Esophagus muscularis mucosa (tissue), 4 donors: ENCODE measurements around the gene GTF3C5. TPM values are rescaled to one million over a fixed set of nuclear protein-coding genes. Genes with fewer than 3 reads are reported as not detected.
"Not testable (repeated sequence)": the region's sequence is repeated elsewhere in the genome, so short reads cannot be mapped to it uniquely, and the experiment has no call there.

ENCODE experiments used
- DNase-seq: peaks from one replicate; pipeline ENCODE4 v3.0.0-alpha.2; 2017; ENCODE audit errors: extremely low spot score
- H3K27ac ChIP-seq, 4 donors: fragments of 200-600 bp; sonication (generic); replicated peaks in 1 of 4; 1 replicate in 3 of 4; 2 replicates in 1 of 4; pipeline ENCODE4 v1.5.1; 2016 to 2019; ENCODE audit warnings: mild to moderate bottlenecking in 1 of 4
- H3K27me3 ChIP-seq, 4 donors: fragments of 200-600 bp; sonication (generic); one replicate each; pipeline versions ENCODE4 v1.5.1 to v1.6.0; 2016 to 2019
- H3K36me3 ChIP-seq, 4 donors: fragments of 200-600 bp; sonication (generic); one replicate each; pipeline ENCODE4 v1.5.1; 2016 to 2019
- H3K4me1 ChIP-seq, 4 donors: fragments of 200-600 bp; sonication (generic); one replicate each; pipeline ENCODE4 v1.5.1; 2016 to 2019
- H3K4me3 ChIP-seq, 4 donors: fragments of 200-600 bp; sonication (generic); 1 replicate in 2 of 4; 2 replicates in 2 of 4; pipeline ENCODE4 v1.5.1; 2016 to 2019; ENCODE audit warnings: mild to moderate bottlenecking in 4 of 4, moderate library complexity in 1 of 4
- H3K9me3 ChIP-seq, 4 donors: fragments of 200-600 bp; sonication (generic); 1 replicate in 3 of 4; 2 replicates in 1 of 4; pipeline ENCODE4 v1.5.1; 2016 to 2019
- EP300 ChIP-seq: sonication (generic); formaldehyde crosslinking; IDR thresholded peaks from one replicate; pipeline ENCODE4 v1.6.1; 2017; ENCODE audit warnings: antibody characterized with exemption
- POLR2A ChIP-seq: fragments of 450-650 bp; IDR thresholded peaks from one replicate; pipeline ENCODE4 v1.6.1; 2017; ENCODE audit warnings: antibody characterized with exemption, moderate library complexity, mild to moderate bottlenecking, low read depth
- POLR2AphosphoS5 ChIP-seq, 2 donors: sonication (generic); formaldehyde crosslinking; IDR thresholded peaks; one replicate each; pipeline ENCODE4 v1.6.1; 2017; ENCODE audit warnings: antibody characterized with exemption in 2 of 2
- WGBS: methylation state at CpG from one replicate; pipeline ENCODE4 v1.1.5; 2018; 5-methylcytosine and 5-hydroxymethylcytosine counted together
- intact Hi-C: fragments of 100-400 bp; cut with DNase I; formaldehyde crosslinking; loops from one replicate; pipeline ENCODE4 v1.15.1; 2023
- total RNA-seq, 4 donors: library from RNA; depleted of rRNA; stranded (reverse); fragments of >200 nt; gene quantifications; one replicate each; pipeline versions ENCODE4 v1.1.0 to v1.2.1, GENCODE V29; 2016
- TF ChIP-seq, protein P1 (sequence below), 3 experiments: fragments of 200-600 bp in 2 of 3; fragments of 450-650 bp in 1 of 3; sonication (generic) in 2 of 3; IDR thresholded peaks; one replicate each; pipeline ENCODE4 v1.5.1; 2017 to 2019; ENCODE audit warnings: antibody characterized with exemption in 3 of 3, mild to moderate bottlenecking in 2 of 3, moderate library complexity in 1 of 3

Gene GTF3C5
- total RNA-seq, 4 donors from 2014 or later = 38.9 to 58.1 (median 42.4) TPM

DNA sequence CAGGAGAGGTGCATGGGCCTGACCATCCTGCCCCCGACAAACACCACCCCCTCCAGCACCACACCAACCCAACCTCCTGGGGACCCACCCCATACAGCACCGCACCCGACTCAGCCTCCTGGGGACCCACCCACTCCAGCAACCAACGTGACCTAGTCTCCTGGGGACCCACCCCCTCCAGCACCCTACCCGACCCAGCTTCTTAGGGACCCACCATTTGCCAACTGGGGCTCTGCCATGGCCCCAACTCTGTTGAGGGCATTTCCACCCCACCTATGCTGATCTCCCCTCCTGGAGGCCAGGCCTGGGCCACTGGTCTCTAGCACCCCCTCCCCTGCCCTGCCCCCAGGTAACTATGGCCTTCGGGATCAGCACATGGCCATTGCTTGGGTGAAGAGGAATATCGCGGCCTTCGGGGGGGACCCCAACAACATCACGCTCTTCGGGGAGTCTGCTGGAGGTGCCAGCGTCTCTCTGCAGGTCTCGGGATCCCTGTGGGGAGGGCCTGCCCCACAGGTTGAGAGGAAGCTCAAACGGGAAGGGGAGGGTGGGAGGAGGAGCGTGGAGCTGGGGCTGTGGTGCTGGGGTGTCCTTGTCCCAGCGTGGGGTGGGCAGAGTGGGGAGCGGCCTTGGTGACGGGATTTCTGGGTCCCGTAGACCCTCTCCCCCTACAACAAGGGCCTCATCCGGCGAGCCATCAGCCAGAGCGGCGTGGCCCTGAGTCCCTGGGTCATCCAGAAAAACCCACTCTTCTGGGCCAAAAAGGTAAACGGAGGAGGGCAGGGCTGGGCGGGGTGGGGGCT, 35.6 kb downstream of the GTF3C5 start:
- H3K27ac ChIP-seq = no peak overlapping the region
- no peak for TF ChIP-seq POLR2A
- 93% methylated on average over 18 of the region's 25 CpGs for WGBS
- DNase-seq = no peak
- H3K4me3 ChIP-seq = no peak overlapping the region
- H3K27me3 ChIP-seq = no peaks in the 10 kb centered on the region
- H3K9me3 ChIP-seq = no peaks in the 10 kb centered on the region
- peaks cover 0 to 20% (median 9%) of the 10 kb centered on the region in 4 donors for H3K36me3 ChIP-seq
- intact Hi-C loops = no loop called here
- H3K4me1 ChIP-seq = peaks cover 0 to under 1% (median 0%) of the 10 kb centered on the region in 4 donors

DNA sequence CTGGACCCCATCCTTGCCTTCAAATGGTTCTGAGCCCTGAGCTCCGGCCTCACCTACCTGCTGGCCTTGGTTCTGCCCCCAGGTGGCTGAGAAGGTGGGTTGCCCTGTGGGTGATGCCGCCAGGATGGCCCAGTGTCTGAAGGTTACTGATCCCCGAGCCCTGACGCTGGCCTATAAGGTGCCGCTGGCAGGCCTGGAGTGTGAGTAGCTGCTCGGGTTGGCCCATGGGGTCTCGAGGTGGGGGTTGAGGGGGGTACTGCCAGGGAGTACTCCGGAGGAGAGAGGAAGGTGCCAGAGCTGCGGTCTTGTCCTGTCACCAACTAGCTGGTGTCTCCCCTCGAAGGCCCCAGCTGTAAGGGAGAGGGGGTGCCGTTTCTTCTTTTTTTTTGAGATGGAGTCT, 36.2 kb downstream of the GTF3C5 start:
- Histone ChIP-seq H3K27ac (no peak overlapping the region), H3K27me3 (no peaks in the 10 kb centered on the region), H3K4me3 (no peak overlapping the region), H3K36me3 (peaks cover 0 to 20% (median 9%) of the 10 kb centered on the region in 4 donors), H3K9me3 (no peaks in the 10 kb centered on the region), H3K4me1 (no peaks in the 10 kb centered on the region)
- DNase-seq = no peak
- intact Hi-C loops = no loop called here
- WGBS = 95% methylated on average over 10 of the region's 11 CpGs
- TF ChIP-seq POLR2AphosphoS5 (IDR thresholded peaks at IDR 0.05) (no peak), POLR2A (no peak), EP300 (no peak)
- TF ChIP-seq, protein P1, sequence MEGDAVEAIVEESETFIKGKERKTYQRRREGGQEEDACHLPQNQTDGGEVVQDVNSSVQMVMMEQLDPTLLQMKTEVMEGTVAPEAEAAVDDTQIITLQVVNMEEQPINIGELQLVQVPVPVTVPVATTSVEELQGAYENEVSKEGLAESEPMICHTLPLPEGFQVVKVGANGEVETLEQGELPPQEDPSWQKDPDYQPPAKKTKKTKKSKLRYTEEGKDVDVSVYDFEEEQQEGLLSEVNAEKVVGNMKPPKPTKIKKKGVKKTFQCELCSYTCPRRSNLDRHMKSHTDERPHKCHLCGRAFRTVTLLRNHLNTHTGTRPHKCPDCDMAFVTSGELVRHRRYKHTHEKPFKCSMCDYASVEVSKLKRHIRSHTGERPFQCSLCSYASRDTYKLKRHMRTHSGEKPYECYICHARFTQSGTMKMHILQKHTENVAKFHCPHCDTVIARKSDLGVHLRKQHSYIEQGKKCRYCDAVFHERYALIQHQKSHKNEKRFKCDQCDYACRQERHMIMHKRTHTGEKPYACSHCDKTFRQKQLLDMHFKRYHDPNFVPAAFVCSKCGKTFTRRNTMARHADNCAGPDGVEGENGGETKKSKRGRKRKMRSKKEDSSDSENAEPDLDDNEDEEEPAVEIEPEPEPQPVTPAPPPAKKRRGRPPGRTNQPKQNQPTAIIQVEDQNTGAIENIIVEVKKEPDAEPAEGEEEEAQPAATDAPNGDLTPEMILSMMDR (IDR thresholded peaks at IDR 0.05) = no peak

DNA sequence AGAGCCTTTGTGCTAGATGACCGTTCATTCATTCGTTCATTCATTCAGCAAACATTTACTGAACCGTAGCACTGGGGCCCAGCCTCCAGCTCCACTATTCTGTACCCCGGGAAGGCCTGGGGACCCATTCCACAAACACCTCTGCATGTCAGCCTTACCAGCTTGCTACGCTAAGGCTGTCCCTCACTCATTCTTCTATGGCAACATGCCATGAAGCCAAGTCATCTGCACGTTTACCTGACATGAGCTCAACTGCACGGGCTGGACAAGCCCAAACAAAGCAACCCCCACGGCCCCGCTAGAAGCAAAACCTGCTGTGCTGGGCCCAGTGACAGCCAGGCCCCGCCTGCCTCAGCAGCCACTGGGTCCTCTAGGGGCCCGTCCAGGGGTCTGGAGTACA, 37.0 kb downstream of the GTF3C5 start:
- Histone ChIP-seq H3K4me3 (no peak overlapping the region), H3K36me3 (peaks cover 0 to 20% (median 9%) of the 10 kb centered on the region in 4 donors), H3K27ac (no peak overlapping the region), H3K9me3 (no peaks in the 10 kb centered on the region), H3K4me1 (no peaks in the 10 kb centered on the region), H3K27me3 (no peaks in the 10 kb centered on the region)
- DNase-seq = no peak
- WGBS = 84% methylated on average over 9 of the region's 11 CpGs
- TF ChIP-seq EP300 (no peak), POLR2A (no peak), POLR2AphosphoS5 (IDR thresholded peaks at IDR 0.05) (no peak)
- TF ChIP-seq, protein P1 (IDR thresholded peaks at IDR 0.05) = no peak
- intact Hi-C loops = no loop called here

DNA sequence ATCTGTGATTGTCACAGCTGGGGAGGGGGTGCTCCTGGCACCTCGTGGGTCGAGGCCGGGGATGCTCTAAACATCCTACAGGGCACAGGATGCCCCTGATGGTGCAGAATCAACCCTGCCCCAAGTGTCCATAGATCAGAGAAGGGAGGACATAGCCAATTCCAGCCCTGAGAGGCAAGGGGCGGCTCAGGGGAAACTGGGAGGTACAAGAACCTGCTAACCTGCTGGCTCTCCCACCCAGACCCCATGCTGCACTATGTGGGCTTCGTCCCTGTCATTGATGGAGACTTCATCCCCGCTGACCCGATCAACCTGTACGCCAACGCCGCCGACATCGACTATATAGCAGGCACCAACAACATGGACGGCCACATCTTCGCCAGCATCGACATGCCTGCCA, 37.6 kb downstream of the GTF3C5 start:
- H3K27me3 ChIP-seq, DNase-seq, H3K4me3 ChIP-seq, H3K9me3 ChIP-seq, H3K4me1 ChIP-seq, intact Hi-C loops, H3K27ac ChIP-seq: not testable (repeated sequence)
- WGBS = no CpG with 5 or more reads among the region's 15 CpGs
- H3K36me3 ChIP-seq = peaks cover 0 to 20% (median 9%) of the 10 kb centered on the region in 4 donors

DNA sequence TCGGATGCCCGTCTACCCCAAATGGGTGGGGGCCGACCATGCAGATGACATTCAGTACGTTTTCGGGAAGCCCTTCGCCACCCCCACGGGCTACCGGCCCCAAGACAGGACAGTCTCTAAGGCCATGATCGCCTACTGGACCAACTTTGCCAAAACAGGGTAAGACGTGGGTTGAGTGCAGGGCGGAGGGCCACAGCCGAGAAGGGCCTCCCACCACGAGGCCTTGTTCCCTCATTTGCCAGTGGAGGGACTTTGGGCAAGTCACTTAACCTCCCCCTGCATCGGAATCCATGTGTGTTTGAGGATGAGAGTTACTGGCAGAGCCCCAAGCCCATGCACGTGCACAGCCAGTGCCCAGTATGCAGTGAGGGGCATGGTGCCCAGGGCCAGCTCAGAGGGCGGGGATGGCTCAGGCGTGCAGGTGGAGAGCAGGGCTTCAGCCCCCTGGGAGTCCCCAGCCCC, 39.7 kb downstream of the GTF3C5 start:
- H3K27me3 ChIP-seq, H3K27ac ChIP-seq, intact Hi-C loops, DNase-seq, H3K9me3 ChIP-seq, H3K4me1 ChIP-seq, H3K4me3 ChIP-seq: not testable (repeated sequence)
- H3K36me3 ChIP-seq = peaks cover 0 to 14% (median 4%) of the 10 kb centered on the region in 4 donors
- WGBS = 86% methylated on average over 12 of the region's 17 CpGs

DNA sequence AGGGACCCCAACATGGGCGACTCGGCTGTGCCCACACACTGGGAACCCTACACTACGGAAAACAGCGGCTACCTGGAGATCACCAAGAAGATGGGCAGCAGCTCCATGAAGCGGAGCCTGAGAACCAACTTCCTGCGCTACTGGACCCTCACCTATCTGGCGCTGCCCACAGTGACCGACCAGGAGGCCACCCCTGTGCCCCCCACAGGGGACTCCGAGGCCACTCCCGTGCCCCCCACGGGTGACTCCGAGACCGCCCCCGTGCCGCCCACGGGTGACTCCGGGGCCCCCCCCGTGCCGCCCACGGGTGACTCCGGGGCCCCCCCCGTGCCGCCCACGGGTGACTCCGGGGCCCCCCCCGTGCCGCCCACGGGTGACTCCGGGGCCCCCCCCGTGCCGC, 40.2 kb downstream of the GTF3C5 start:
- H3K9me3 ChIP-seq, H3K4me3 ChIP-seq, DNase-seq, intact Hi-C loops, H3K4me1 ChIP-seq, H3K27me3 ChIP-seq, H3K27ac ChIP-seq: not testable (repeated sequence)
- 97% methylated on average over 10 of the region's 31 CpGs for WGBS
- H3K36me3 ChIP-seq = peaks cover 0 to 12% (median 3%) of the 10 kb centered on the region in 4 donors
